Stimulated activated CD8-positive, alpha-beta memory T cell treated with anti-CD3 and anti-CD28 coated beads, Interleukin-4, amount 100 ng/mL, for 24 hours (primary cell): Measurements from ENCODE around the gene POLR2F.

ENCODE experiments used
- DNase-seq: peaks from one replicate; pipeline ENCODE4 v3.0.0-alpha.2; 2020; ENCODE audit warnings: low read depth

The POLR2F gene

DNA sequence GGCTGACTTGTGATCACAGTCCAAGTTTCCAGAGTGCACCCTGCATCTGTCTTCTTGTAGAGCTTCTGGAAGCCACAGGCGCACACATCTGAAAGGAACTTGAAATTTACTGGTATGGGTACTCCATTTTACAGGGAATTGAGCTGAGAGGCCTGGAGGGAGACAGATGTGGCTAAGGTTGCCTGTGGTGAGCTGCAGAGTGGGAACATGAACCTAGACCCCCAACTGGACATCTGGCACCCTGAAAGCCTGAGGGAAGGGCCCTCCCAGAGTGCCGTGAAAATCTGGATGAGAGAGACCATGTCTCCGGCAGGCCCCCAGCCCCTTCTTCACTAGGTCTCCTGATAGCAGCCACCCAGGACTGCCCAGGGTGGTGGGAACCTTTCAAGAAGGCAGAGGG lies 53.4 kb downstream of the POLR2F start:
- no peak for DNase-seq

DNA sequence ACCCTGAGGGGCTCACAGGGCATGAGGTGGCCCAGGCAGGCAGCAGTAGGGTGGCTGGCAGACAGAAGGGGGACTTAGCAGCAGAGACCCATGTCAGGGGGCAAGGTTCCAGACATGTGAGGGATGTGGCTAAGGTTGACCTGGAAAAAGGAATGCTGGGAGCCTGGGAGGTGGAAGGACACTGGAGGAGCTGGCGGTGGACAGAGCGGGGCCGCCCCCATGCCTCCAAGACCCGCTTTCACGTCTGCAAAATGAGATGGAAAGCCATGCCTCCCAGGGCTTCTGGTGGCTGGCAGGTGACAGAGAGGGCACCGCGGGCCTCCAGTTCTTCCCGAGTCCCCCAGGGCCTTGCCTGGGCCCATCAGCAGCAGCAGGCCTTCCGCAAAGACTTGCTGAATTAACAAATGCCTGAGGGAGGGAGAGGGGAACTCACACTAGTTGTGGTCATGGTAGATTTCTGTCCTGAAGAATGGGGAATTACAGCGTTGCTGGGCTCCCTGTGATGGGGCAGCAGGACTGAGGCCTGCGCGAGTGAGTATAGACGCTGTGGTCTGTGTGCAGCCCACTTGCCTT lies 53.9 kb downstream of the POLR2F start:
- DNase-seq = no peak

DNA sequence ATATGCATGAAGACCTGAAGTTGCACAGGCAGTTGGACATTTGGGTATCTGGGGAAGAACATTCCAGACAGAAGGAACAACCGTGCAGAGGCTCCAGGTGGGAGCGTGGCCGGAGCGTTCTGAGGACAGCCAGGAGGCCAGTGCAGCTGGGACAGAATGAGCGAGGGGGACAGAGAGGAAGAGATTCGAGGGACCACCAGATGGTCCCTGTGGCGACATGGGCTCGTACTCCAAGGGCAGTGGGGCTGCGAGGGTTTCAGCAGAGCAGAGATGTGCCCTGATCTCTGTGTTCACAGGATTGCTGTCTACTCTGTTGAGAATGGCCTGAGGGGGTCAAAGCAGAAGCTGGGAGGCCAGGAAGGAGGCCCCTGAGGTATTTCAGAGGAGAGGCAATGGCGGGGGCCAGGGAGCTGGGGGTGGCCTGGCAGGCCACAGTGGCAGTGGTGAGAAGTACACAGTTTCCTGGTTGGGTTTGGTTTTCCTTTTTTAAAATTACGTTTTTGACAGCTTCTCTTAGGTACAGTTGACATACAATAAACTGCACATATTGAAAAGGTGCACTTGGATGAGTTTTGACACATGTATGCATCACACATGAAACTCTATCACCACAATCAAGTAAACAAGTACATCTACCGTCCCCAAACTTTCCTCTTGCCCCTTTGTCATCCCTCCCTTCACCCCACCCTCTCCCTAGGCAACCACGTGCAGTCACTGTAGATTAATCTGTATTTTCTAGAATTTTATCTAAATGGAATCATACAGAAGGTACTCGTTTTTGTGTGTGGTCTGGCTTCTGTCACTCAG lies 55.7 kb downstream of the POLR2F start:
- DNase-seq = no peak

DNA sequence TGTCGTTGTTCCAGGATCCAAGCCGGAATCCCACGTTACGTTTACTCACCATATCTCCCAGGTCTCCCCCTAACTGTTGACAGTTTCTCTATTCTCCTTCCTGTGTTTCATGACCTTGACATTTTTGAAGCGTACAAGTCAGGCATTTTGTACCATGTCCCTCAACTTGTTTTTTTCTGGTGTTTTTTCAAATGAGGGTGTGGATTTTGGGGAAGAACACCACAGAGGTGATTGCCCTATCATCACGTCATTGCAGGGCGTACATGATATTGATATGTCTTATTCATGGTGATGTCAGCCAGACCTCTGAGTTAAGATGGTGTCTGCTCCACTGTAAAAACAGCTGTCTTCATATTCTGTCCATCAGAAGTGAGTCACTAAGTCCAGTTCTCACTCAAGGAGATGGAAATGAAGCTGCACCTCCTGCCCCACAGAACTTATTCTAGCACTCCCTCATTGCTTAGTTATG lies 59.1 kb downstream of the POLR2F start:
- no peak for DNase-seq

DNA sequence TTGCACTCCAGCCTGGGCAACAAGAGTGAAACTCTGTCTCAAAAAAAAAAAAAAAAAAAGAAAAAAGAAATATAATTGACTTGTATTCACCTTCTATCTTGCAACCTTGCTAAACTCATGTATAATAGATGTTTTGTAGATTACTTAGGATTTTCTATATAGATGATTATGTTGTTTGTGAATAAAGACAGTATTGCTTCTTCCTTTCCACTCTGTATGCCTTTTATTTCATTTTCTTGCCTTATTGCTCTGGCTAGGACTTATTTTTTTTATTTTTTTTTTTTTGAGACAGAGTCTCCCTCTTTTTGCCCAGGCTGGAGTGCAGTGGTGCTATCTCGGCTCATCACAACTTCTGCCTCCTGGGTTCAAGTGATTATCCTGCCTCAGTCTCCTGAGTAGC lies 60.6 kb downstream of the POLR2F start:
- no peak for DNase-seq

DNA sequence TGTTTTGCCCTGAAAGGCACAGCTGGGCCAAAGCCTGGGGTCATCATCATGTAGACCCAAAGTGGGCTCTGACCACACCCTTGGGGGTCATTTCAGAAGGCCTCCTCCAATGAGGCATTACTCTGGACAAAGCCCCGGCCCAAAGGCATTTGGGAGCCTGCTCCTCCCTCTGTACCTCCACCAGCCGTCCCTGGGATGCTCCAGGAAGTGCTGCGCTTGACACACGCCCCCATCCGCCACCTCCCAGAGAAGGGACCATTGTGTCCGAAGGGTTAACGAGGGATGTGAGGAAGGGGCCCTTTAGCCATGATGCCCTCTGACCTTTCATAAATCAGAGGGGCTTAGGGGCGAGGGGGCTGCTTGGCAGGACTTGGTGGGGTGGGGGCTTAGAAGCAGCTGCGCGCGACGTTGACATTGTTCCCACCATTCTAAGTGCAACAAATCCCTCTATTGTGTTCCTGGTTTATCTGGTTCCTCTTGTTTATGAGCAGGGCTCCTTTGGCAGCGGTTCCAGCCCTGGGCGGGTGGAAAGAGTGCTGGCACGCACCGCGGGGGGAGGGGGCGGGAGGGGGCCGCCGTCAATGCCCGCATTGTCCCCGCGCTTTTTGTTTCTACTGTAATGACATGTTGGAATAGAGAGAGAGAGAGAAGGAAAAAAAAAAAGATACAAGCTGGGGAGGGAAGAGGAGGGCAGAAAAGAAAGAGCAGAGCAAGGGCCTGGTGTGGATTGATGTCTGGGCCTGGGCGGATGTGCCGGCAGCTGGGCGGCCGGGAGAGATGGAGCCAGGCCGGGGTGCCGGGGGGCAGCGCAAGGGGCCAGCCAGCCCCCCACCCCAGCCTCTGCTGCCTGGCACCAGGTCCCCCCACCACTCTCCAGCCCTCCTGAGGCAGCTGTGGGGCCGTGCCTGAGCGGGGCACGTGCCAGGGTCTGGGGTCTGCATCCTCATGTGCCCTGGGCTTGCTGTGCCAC lies 63.0 kb downstream of the POLR2F start:
- DNase-seq = no peak

DNA sequence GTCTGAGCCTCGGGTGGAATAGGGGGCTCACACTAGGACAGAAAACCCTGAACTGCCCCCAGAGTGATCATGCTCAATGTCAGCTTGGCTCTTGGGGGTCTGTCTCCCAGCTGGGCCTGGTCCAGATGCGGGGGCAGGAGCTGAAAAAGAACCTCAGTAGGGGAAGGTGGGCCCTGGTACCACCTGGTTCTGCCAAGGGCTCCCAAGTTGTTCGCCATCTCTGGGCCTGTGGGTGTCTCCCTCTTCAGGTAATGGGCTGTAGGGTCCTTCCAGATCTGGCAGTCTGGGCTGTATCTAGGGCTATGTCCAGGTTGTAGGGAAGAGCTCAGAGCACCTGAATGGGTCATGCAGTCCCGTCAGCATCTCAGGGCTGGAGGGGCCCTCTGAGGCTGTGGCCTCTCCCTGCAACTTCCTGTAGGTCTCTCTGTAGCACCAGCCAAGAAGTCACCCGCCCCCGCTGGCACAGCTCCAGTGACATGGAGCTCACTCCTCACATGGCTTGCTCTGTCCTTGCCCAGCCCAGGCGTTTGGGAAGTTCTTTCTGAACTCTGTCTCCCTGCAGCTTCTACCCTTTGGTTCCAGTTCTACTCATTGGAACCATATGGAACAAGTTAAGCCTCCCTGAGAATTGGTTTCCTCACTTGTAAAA lies 63.9 kb downstream of the POLR2F start:
- no peak for DNase-seq

DNA sequence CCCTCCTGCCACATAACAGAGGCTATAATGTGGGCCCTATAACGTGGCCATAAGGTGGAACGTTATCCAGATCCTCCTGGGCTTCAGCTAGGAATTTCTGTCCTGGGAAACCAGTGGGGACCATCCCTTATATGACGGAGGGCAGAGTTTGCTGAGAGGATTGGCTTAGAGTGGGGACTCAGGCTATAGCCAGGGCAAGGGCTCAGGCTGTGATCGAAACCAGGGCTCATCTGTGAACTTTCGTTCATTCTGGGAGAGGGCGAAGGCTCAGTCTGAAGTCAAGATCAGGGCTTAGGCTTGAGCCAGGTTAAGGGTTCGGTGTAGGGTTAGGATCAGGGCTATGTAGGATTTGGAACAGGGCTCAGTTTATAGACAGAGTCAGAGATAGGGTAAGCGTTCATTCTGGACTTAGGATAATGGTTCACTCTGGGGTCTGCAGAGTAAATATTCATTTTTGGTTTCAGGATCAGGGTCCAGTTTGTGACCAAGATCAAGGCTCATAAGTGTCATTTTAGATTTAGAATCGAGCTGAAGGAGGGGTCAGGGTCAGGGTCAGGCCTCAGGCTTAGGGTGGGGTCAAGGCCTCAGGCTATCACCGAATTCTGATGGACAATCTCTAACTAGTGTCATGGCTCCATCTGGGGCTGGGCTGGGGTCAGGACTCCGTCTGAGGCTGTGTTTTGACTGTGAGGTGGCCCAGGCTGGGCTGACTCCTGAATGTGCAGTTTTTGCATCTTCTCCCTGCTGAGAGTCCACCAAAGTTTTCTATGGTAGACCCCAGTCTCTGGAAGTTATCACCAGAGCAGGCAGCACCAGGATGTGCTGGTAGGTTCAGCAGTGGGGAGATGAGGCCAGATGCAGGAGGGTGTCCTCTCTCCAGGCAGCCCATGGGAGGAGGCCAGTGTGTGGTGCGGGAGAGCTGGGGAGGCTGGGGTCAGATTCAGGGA lies 64.7 kb downstream of the POLR2F start:
- no peak for DNase-seq
